Muscle of leg (tissue), 11 donors: ENCODE results near the gene NFAT5. TPM values are rescaled to one million over a fixed set of nuclear protein-coding genes. Genes with fewer than 3 reads are reported as not detected.
"Not testable (repeated sequence)": the region's sequence is repeated elsewhere in the genome, so short reads cannot be mapped to it uniquely, and the experiment has no call there.

Experiments
- DNase-seq: peaks from one replicate; pipeline ENCODE4 v3.0.0; 2013
- H3K27ac ChIP-seq: one replicate; pipeline ENCODE4 v1.5.1; 2013; ENCODE audit warnings: mild to moderate bottlenecking, low read length, control low read depth
- H3K27me3 ChIP-seq: one replicate; pipeline ENCODE4 v1.6.1; 2013; ENCODE audit warnings: low read length; ENCODE audit not compliant: control insufficient read depth, insufficient read depth
- H3K36me3 ChIP-seq: one replicate; pipeline ENCODE4 v1.6.1; 2013; ENCODE audit warnings: low read length; ENCODE audit not compliant: control insufficient read depth, insufficient read depth
- H3K4me1 ChIP-seq: one replicate; pipeline ENCODE4 v1.6.1; 2013; ENCODE audit warnings: low read length; ENCODE audit not compliant: control insufficient read depth, insufficient read depth
- H3K4me3 ChIP-seq: one replicate; pipeline ENCODE4 v1.5.1; 2013; ENCODE audit warnings: low read length, control low read depth
- H3K9me3 ChIP-seq: replicated peaks from 2 replicates; pipeline ENCODE4 v1.6.1; 2013; ENCODE audit warnings: low read depth, low read length; ENCODE audit not compliant: control insufficient read depth
- WGBS: methylation state at CpG from one replicate; pipeline ENCODE4 v1.1.5; 2013; ENCODE audit warnings: missing lambda C conversion rate; ENCODE audit not compliant: insufficient coverage; 5-methylcytosine and 5-hydroxymethylcytosine counted together
- polyA plus RNA-seq, 8 donors: library from polyadenylated mRNA; unstranded; fragments of 120-200 nt; gene quantifications; one replicate each; pipeline versions ENCODE4 v1.2.1 to v1.2.3, GENCODE V29; 2013; ENCODE audit warnings: inconsistent platforms in 1 of 8, low replicate concordance in 1 of 8; ENCODE audit not compliant: insufficient read length in 8 of 8, insufficient read depth in 1 of 8
- total RNA-seq: library from RNA; stranded (reverse); fragments of 120-200 nt; gene quantifications from one replicate; pipeline ENCODE4 v1.2.4, GENCODE V29; 2013

The NFAT5 gene
- total and polyA plus RNA-seq, 9 donors, result 8.2 to 21.1 (median 12.8) TPM

- H3K4me3 ChIP-seq, result no peak overlapping the region
- H3K27ac ChIP-seq, result no peak overlapping the region
- no peaks in the 10 kb centered on the region for H3K4me1 ChIP-seq
- no peaks in the 10 kb centered on the region for H3K27me3 ChIP-seq
- no peak for DNase-seq
- peaks cover 10% of the 10 kb centered on the region for H3K9me3 ChIP-seq
- H3K36me3 ChIP-seq, result peaks cover 18% of the 10 kb centered on the region
These were observed 67.6 kb downstream of the NFAT5 start for GRCh38 chr16:69633375-69633774.

GRCh38 chr16:69636563-69637146 is 70.9 kb downstream of the NFAT5 start:
- 96% methylated on average over 2 of the region's 3 CpGs for WGBS
- H3K36me3 ChIP-seq, result peaks cover 17% of the 10 kb centered on the region

GRCh38 chr16:69637206-69637865 is 71.6 kb downstream of the NFAT5 start:
- H3K27ac ChIP-seq, H3K27me3 ChIP-seq, DNase-seq, H3K4me1 ChIP-seq, H3K4me3 ChIP-seq: not testable (repeated sequence)
- 100% methylated on average over 1 of the region's 3 CpGs for WGBS
- H3K36me3 ChIP-seq, result peaks cover 17% of the 10 kb centered on the region
- peaks cover 10% of the 10 kb centered on the region for H3K9me3 ChIP-seq

More at GRCh38 chr16:69636563-69637146, 70.9 kb downstream of the NFAT5 start:
- DNase-seq, H3K27me3 ChIP-seq, H3K4me3 ChIP-seq, H3K4me1 ChIP-seq, H3K27ac ChIP-seq: not testable (repeated sequence)
- H3K9me3 ChIP-seq, result peaks cover 10% of the 10 kb centered on the region

- not testable (repeated sequence) for DNase-seq, H3K4me1 ChIP-seq, H3K9me3 ChIP-seq, H3K36me3 ChIP-seq, H3K27me3 ChIP-seq, H3K27ac ChIP-seq, H3K4me3 ChIP-seq
- 90% methylated on average over 1 of the region's 3 CpGs for WGBS
These were observed 78.2 kb downstream of the NFAT5 start for GRCh38 chr16:69643997-69644396.

GRCh38 chr16:69644790-69645189 is 79.0 kb downstream of the NFAT5 start:
- H3K36me3 ChIP-seq, result peaks cover 6% of the 10 kb centered on the region
- H3K4me3 ChIP-seq, result no peak overlapping the region
- H3K9me3 ChIP-seq, result no peaks in the 10 kb centered on the region
- no CpG with 5 or more reads among the region's 1 CpG for WGBS
- no peaks in the 10 kb centered on the region for H3K27me3 ChIP-seq
- no peak overlapping the region for H3K27ac ChIP-seq
- no peaks in the 10 kb centered on the region for H3K4me1 ChIP-seq
- peak; percentile 25 for DNase-seq

DNA sequence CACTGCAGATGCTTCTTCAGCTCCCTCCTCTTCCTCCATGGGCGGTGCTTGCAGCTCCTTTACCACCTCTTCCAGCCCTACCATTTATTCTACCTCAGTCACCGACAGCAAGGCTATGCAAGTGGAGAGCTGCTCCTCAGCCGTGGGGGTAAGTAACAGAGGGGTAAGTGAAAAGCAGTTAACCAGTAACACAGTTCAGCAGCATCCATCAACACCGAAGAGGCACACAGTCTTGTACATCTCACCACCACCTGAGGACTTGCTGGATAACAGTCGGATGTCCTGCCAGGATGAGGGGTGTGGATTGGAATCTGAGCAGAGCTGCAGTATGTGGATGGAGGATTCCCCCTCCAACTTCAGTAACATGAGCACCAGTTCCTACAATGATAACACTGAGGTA is 81.3 kb downstream of the NFAT5 start:
- Histone ChIP-seq H3K36me3 (peaks cover 10% of the 10 kb centered on the region), H3K9me3 (no peaks in the 10 kb centered on the region), H3K4me3 (no peak overlapping the region), H3K27ac (no peak overlapping the region), H3K27me3 (no peaks in the 10 kb centered on the region), H3K4me1 (no peaks in the 10 kb centered on the region)
- no peak for DNase-seq
- no CpG with 5 or more reads among the region's 5 CpGs for WGBS

DNA sequence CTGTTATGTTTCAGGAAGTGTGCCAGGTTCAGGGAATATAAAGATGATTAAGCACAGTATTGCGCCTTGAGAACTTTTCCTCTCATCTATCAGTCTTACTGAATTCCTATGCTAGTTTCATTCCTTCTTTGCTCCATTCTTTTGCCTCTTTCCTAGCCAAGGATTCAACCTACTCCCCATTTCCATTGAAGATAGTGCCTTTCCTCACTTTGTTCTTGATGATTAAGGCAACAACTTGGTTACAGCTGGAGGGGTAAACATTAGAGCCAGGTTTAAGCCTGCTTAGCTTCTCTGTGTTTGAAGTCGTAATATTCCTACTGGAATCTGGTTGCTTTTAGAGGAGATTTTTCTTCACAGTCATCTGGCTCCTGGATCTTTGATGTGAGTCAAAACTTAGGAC is 85.5 kb downstream of the NFAT5 start:
- no peaks in the 10 kb centered on the region for H3K27me3 ChIP-seq
- H3K4me1 ChIP-seq, result no peaks in the 10 kb centered on the region
- H3K4me3 ChIP-seq, result no peak overlapping the region
- WGBS, result no CpG with 5 or more reads among the region's 2 CpGs
- no peaks in the 10 kb centered on the region for H3K9me3 ChIP-seq
- H3K36me3 ChIP-seq, result peaks cover 14% of the 10 kb centered on the region
- no peak overlapping the region for H3K27ac ChIP-seq
- no peak for DNase-seq

DNA sequence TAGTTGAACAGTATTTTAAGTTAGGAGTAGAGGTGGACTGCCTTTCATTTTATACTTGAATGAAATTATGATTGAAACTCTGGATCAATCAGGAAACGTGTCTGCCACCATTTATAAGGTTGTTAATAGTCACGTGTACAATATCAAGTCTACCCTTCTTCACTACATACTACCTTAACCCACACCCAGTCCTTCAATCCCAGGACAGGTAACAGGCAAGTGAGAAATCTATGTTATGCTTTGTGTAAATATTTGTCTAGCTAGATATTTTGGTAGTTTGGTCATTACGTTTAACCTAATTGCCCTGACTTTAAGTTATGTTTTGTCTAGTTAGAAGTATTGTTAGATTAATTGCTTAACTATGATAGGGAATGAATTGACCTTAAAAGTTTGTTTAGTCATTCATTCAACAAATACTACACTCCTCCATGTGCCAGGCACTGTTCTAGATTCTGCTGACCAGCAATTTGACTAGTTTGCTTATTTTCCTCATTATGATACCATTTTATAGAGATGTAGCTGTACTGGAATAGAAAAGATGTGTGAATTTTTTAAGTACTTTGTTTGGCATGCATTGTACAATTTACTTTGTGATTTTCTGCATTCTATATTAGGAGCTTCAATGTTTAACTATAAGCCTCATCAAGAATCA is 88.6 kb downstream of the NFAT5 start:
- H3K9me3 ChIP-seq, result no peaks in the 10 kb centered on the region
- H3K27ac ChIP-seq, result no peak overlapping the region
- DNase-seq, result no peak
- WGBS, result no CpG with 5 or more reads among the region's 3 CpGs
- peaks cover 13% of the 10 kb centered on the region for H3K36me3 ChIP-seq
- H3K27me3 ChIP-seq, result no peaks in the 10 kb centered on the region
- no peak overlapping the region for H3K4me3 ChIP-seq
- H3K4me1 ChIP-seq, result no peaks in the 10 kb centered on the region

GRCh38 chr16:69660166-69660565 is 94.4 kb downstream of the NFAT5 start:
- no peak for DNase-seq
- Histone ChIP-seq H3K27me3 (no peaks in the 10 kb centered on the region), H3K9me3 (no peaks in the 10 kb centered on the region), H3K4me3 (no peak overlapping the region), H3K27ac (no peak overlapping the region), H3K4me1 (no peaks in the 10 kb centered on the region), H3K36me3 (peaks cover 18% of the 10 kb centered on the region)
- 91% methylated on average over 4 of the region's 4 CpGs for WGBS

GRCh38 chr16:69662901-69663300 is 97.1 kb downstream of the NFAT5 start:
- H3K4me3 ChIP-seq, result no peak overlapping the region
- no peaks in the 10 kb centered on the region for H3K27me3 ChIP-seq
- DNase-seq, result peak; percentile 11
- no peak overlapping the region for H3K27ac ChIP-seq
- WGBS, result 29% methylated on average over 1 of the region's 1 CpG
- H3K36me3 ChIP-seq, result peaks cover 16% of the 10 kb centered on the region
- H3K9me3 ChIP-seq, result no peaks in the 10 kb centered on the region
- H3K4me1 ChIP-seq, result no peaks in the 10 kb centered on the region
